ENCODE measurements around the gene C10orf95. TPM values are rescaled to one million over a fixed set of nuclear protein-coding genes. Genes with fewer than 3 reads are reported as not detected.

The C10orf95 gene
- total RNA-seq, 1 donor from 2014 or later, result 0.18 TPM

GRCh38 chr10:102473445-102474331 is 22.3 kb upstream of the C10orf95 start:
- H3K4me1 Mint-ChIP-seq (ENCODE audit: unreplicated experiment), result no peaks in the 10 kb centered on the region
- H3K4me3 Mint-ChIP-seq (ENCODE audit: unreplicated experiment), result no peak overlapping the region

GRCh38 chr10:102470579-102471546 is 19.5 kb upstream of the C10orf95 start:
- Mint-ChIP-seq H3K36me3 (ENCODE audit: low read depth, unreplicated experiment) (peaks cover 5% of the 10 kb centered on the region), H3K4me3 (ENCODE audit: unreplicated experiment) (no peak overlapping the region), H3K27me3 (ENCODE audit: unreplicated experiment) (peaks cover 2% of the 10 kb centered on the region), H3K27ac (ENCODE audit: unreplicated experiment) (no peak overlapping the region), H3K9me3 (ENCODE audit: unreplicated experiment) (no peaks in the 10 kb centered on the region), H3K4me1 (ENCODE audit: unreplicated experiment) (no peaks in the 10 kb centered on the region)
- TF ChIP-seq CTCF (IDR thresholded peaks at IDR 0.05; ENCODE audit: unreplicated experiment), result no peak
- DNase-seq (ENCODE audit: low spot score), result no peak

More at GRCh38 chr10:102473445-102474331, 22.3 kb upstream of the C10orf95 start:
- peaks cover 5% of the 10 kb centered on the region for H3K27me3 Mint-ChIP-seq (ENCODE audit: unreplicated experiment)
- no peak for DNase-seq (ENCODE audit: low spot score)
- no peak overlapping the region for H3K27ac Mint-ChIP-seq (ENCODE audit: unreplicated experiment)
- no peaks in the 10 kb centered on the region for H3K9me3 Mint-ChIP-seq (ENCODE audit: unreplicated experiment)
- peaks cover 5% of the 10 kb centered on the region for H3K36me3 Mint-ChIP-seq (ENCODE audit: low read depth, unreplicated experiment)
- no peak for TF ChIP-seq CTCF (IDR thresholded peaks at IDR 0.05; ENCODE audit: unreplicated experiment)

GRCh38 chr10:102468683-102469082 is 17.3 kb upstream of the C10orf95 start:
- no peak for DNase-seq (ENCODE audit: low spot score)
- peaks cover under 1% of the 10 kb centered on the region for H3K27me3 Mint-ChIP-seq (ENCODE audit: unreplicated experiment)
- no peaks in the 10 kb centered on the region for H3K9me3 Mint-ChIP-seq (ENCODE audit: unreplicated experiment)
- H3K4me1 Mint-ChIP-seq (ENCODE audit: unreplicated experiment), result peaks cover under 1% of the 10 kb centered on the region
- peaks cover 5% of the 10 kb centered on the region for H3K36me3 Mint-ChIP-seq (ENCODE audit: low read depth, unreplicated experiment)
- no peak overlapping the region for H3K4me3 Mint-ChIP-seq (ENCODE audit: unreplicated experiment)
- no peak overlapping the region for H3K27ac Mint-ChIP-seq (ENCODE audit: unreplicated experiment)
- TF ChIP-seq CTCF (IDR thresholded peaks at IDR 0.05; ENCODE audit: unreplicated experiment), result no peak

GRCh38 chr10:102467971-102468438 is 16.7 kb upstream of the C10orf95 start:
- no peaks in the 10 kb centered on the region for H3K9me3 Mint-ChIP-seq (ENCODE audit: unreplicated experiment)
- peaks cover 5% of the 10 kb centered on the region for H3K36me3 Mint-ChIP-seq (ENCODE audit: low read depth, unreplicated experiment)
- no peak for DNase-seq (ENCODE audit: low spot score)
- peaks cover 2% of the 10 kb centered on the region for H3K27me3 Mint-ChIP-seq (ENCODE audit: unreplicated experiment)
- no peak overlapping the region for H3K27ac Mint-ChIP-seq (ENCODE audit: unreplicated experiment)
- TF ChIP-seq CTCF (IDR thresholded peaks at IDR 0.05; ENCODE audit: unreplicated experiment), result no peak
- H3K4me1 Mint-ChIP-seq (ENCODE audit: unreplicated experiment), result peaks cover 6% of the 10 kb centered on the region
- no peak overlapping the region for H3K4me3 Mint-ChIP-seq (ENCODE audit: unreplicated experiment)
